Smooth muscle cell of the brain vasculature (primary cell): Measurements from ENCODE around the gene MAGEB17.

Source experiments
- DNase-seq: peaks from one replicate; pipeline ENCODE4 v3.0.0-alpha.2; 2012; ENCODE audit warnings: low read depth, low spot score

Gene MAGEB17

GRCh38 chrX:16208601-16209000 is 41.3 kb downstream of the MAGEB17 start:
- no peak for DNase-seq

DNA sequence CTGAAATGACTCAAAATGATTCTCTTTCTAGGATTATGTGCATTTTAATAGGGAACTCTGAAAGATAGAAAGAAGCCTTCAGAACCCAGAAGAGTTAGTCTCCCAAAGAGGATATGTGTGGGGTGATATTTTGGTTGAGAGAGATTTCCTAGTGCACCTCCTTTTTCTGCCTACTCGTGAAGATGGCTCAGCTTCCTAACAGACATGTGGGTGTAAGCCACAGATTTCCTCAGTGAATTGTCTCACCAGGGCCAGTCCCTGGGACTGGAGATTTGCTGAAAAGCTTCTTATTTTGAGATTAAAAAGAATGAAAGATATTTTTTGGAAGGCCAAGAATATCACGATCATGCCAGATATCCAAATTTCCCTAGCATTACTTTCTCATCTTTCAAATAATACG is 42.8 kb downstream of the MAGEB17 start:
- no peak for DNase-seq

- DNase-seq = no peak
Observed at GRCh38 chrX:16212024-16212423, 44.7 kb downstream of the MAGEB17 start.

- DNase-seq = no peak
Observed at GRCh38 chrX:16212436-16212835, 45.2 kb downstream of the MAGEB17 start.

DNA sequence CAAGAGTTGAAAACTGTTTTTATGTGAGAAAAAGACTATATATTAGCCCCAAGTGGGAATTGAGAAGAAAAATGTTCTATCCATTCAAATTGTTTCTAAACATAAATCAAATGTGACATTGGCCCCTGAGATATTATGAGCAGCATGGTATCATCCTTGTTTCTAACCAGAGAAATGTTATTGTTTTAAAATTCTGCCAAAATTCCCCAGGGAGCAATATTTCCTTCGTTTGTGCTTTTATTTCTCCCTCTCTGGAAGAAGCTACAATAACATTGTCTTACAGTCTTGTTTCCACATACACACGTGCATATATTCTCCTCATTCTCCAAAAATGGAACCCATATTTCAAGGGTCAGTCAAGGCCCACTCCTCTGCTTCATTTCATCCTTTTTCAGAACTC is 46.7 kb downstream of the MAGEB17 start:
- DNase-seq = peak; percentile 29

- DNase-seq = no peak
Observed at GRCh38 chrX:16215660-16216059, 48.4 kb downstream of the MAGEB17 start.
